Neural cell (in vitro differentiated cells): Measurements from ENCODE around the gene SLAMF1. TPM values are rescaled to one million over a fixed set of nuclear protein-coding genes. Genes with fewer than 3 reads are reported as not detected.

Experiments
- H2AFZ ChIP-seq: fragments of 200-600, 300-800 bp; sonication (generic), shearing (Covaris generic); 2 replicates; pipeline ENCODE4 v1.6.0; 2014; ENCODE audit warnings: low read depth, mild to moderate bottlenecking, antibody characterized with exemption, low read length, moderate library complexity
- H3F3A ChIP-seq: fragments of 200-600 bp; shearing (Covaris generic); 2 replicates; pipeline ENCODE4 v1.6.1; 2016; ENCODE audit warnings: mild to moderate bottlenecking, moderate library complexity, mixed read lengths, antibody characterized with exemption, low read length; ENCODE audit not compliant: insufficient read depth, poor library complexity, severe bottlenecking
- H3K27ac ChIP-seq: fragments of 200-600, 300-800 bp; sonication (generic), shearing (Covaris generic); 2 replicates; pipeline ENCODE4 v1.5.1; 2014; ENCODE audit warnings: mild to moderate bottlenecking, low read length, moderate library complexity
- H3K27me3 ChIP-seq: fragments of 300-800, 200-600 bp; sonication (generic), shearing (Covaris generic); 2 replicates; pipeline ENCODE4 v1.6.0; 2014; ENCODE audit warnings: mild to moderate bottlenecking, low read depth, low read length, moderate library complexity; ENCODE audit not compliant: insufficient read depth
- H3K36me3 ChIP-seq: fragments of 300-800, 200-600 bp; sonication (generic), shearing (Covaris generic); 2 replicates; pipeline ENCODE4 v1.5.1; 2014; ENCODE audit warnings: mild to moderate bottlenecking, antibody characterized with exemption, low read length, moderate library complexity; ENCODE audit not compliant: insufficient read depth
- H3K4me2 ChIP-seq: fragments of 300-800, 200-600 bp; sonication (generic), shearing (Covaris generic); 2 replicates; pipeline ENCODE4 v1.6.0; 2014; ENCODE audit warnings: mild to moderate bottlenecking, low read length
- H3K4me3 ChIP-seq: fragments of 300-800, 200-600 bp; sonication (generic), shearing (Covaris generic); 2 replicates; pipeline ENCODE4 v1.5.1; 2014; ENCODE audit warnings: mild to moderate bottlenecking, low read length, moderate library complexity
- H3K79me2 ChIP-seq: fragments of 200-600 bp; shearing (Covaris generic); replicated peaks from 2 replicates; pipeline ENCODE4 v1.6.0; 2014; ENCODE audit warnings: mild to moderate bottlenecking, low read length, moderate library complexity; ENCODE audit not compliant: insufficient read depth
- H3K9ac ChIP-seq: fragments of 300-800, 200-600 bp; sonication (generic), shearing (Covaris generic); 2 replicates; pipeline ENCODE4 v1.6.1; 2016; ENCODE audit warnings: mild to moderate bottlenecking, low read length, mixed read lengths
- H3K9me2 ChIP-seq: fragments of 200-600 bp; shearing (Covaris generic); 2 replicates; pipeline ENCODE4 v1.6.1; 2016; ENCODE audit warnings: mild to moderate bottlenecking, low read length, mixed read lengths; ENCODE audit not compliant: insufficient read depth
- H3K9me3 ChIP-seq: fragments of 200-600, 300-800 bp; sonication (generic), shearing (Covaris generic); 2 replicates; pipeline ENCODE4 v1.6.1; 2016; ENCODE audit warnings: mild to moderate bottlenecking, mixed run types, low read length, moderate library complexity, mixed read lengths
- H4K20me1 ChIP-seq: fragments of 200-600 bp; shearing (Covaris generic); 2 replicates; pipeline ENCODE4 v1.6.1; 2016; ENCODE audit warnings: mild to moderate bottlenecking, mixed run types; ENCODE audit not compliant: insufficient read depth
- CTCF ChIP-seq: fragments of 450-650 bp; IDR thresholded peaks from 2 replicates; pipeline ENCODE4 v1.5.1; 2014; ENCODE audit warnings: antibody characterized with exemption, mild to moderate bottlenecking, moderate library complexity; ENCODE audit not compliant: poor library complexity, severe bottlenecking
- EP300 ChIP-seq: fragments of 450-650 bp; conservative IDR thresholded peaks from 2 replicates; pipeline ENCODE4 v1.6.1; 2014; ENCODE audit warnings: antibody characterized with exemption, mild to moderate bottlenecking, moderate library complexity; ENCODE audit not compliant: poor library complexity, severe bottlenecking
- EZH2 ChIP-seq: fragments of 200-600, 300-800 bp; shearing (Covaris generic), sonication (generic); IDR thresholded peaks from 2 replicates; pipeline ENCODE4 v1.6.1; 2014; ENCODE audit warnings: antibody characterized with exemption, low read length, borderline replicate concordance, mild to moderate bottlenecking; ENCODE audit not compliant: insufficient read depth, poor library complexity, severe bottlenecking
- MXI1 ChIP-seq: fragments of 450-650 bp; conservative IDR thresholded peaks from 2 replicates; pipeline ENCODE4 v1.6.1; 2014; ENCODE audit warnings: antibody characterized with exemption, mild to moderate bottlenecking; ENCODE audit not compliant: poor library complexity, severe bottlenecking
- POLR2AphosphoS5 ChIP-seq: IDR thresholded peaks from 2 replicates; pipeline ENCODE4 v1.6.1; 2012
- RAD21 ChIP-seq: fragments of 450-650 bp; conservative IDR thresholded peaks from 2 replicates; pipeline ENCODE4 v1.6.1; 2014; ENCODE audit warnings: antibody characterized with exemption, mild to moderate bottlenecking, moderate library complexity
- REST ChIP-seq: IDR thresholded peaks from 2 replicates; pipeline ENCODE4 v1.6.1; 2012; ENCODE audit warnings: borderline replicate concordance
- SMC3 ChIP-seq: fragments of 450-650 bp; conservative IDR thresholded peaks from 2 replicates; pipeline ENCODE4 v1.6.1; 2014; ENCODE audit warnings: antibody characterized with exemption, mild to moderate bottlenecking, moderate library complexity; ENCODE audit not compliant: poor library complexity
- TAF1 ChIP-seq: IDR thresholded peaks from 2 replicates; pipeline ENCODE4 v1.6.1; 2012; ENCODE audit warnings: low read depth
- polyA plus RNA-seq: library from polyadenylated mRNA; depleted of rRNA; stranded (reverse); fragments of >200 nt; gene quantifications from 2 replicates; pipeline ENCODE4 v1.2.3, GENCODE V29; 2014

Gene SLAMF1
- polyA plus RNA-seq, 1 donor from 2014 or later: not detected

- Histone ChIP-seq H3K79me2 (no peaks in the 10 kb centered on the region), H3K9ac (no peak overlapping the region), H4K20me1 (no peaks in the 10 kb centered on the region), H3K27me3 (no peaks in the 10 kb centered on the region), H3K36me3 (no peaks in the 10 kb centered on the region), H3K4me2 (no peak overlapping the region), H3K4me3 (no peak overlapping the region), H3F3A (no peaks in the 10 kb centered on the region), H3K9me2 (no peaks in the 10 kb centered on the region), H2AFZ (no peak overlapping the region), H3K9me3 (no peaks in the 10 kb centered on the region), H3K27ac (no peak overlapping the region)
- TF ChIP-seq EZH2 (no peak), REST (no peak), RAD21 (no peak), POLR2AphosphoS5 (no peak), SMC3 (no peak)
Measured at GRCh38 chr1:160637065-160637464, 9.8 kb downstream of the SLAMF1 start.

GRCh38 chr1:160636547-160636946 is 10.3 kb downstream of the SLAMF1 start:
- Histone ChIP-seq H3K27ac (no peak overlapping the region), H3K4me3 (no peak overlapping the region), H3K4me2 (no peak overlapping the region), H3K9ac (no peak overlapping the region), H3K9me2 (no peaks in the 10 kb centered on the region), H4K20me1 (no peaks in the 10 kb centered on the region), H3K79me2 (no peaks in the 10 kb centered on the region), H2AFZ (no peak overlapping the region), H3K27me3 (no peaks in the 10 kb centered on the region), H3K36me3 (no peaks in the 10 kb centered on the region), H3F3A (no peaks in the 10 kb centered on the region), H3K9me3 (no peaks in the 10 kb centered on the region)
- TF ChIP-seq RAD21: no peak
- TF ChIP-seq SMC3: no peak
- TF ChIP-seq TAF1: no peak
- no peak for TF ChIP-seq CTCF
- TF ChIP-seq MXI1: no peak
- no peak for TF ChIP-seq POLR2AphosphoS5
- no peak for TF ChIP-seq EP300
- TF ChIP-seq REST: no peak
- no peak for TF ChIP-seq EZH2
